Measurements from ENCODE around the gene DNAJC24. TPM values are rescaled to one million over a fixed set of nuclear protein-coding genes. Genes with fewer than 3 reads are reported as not detected.

The DNAJC24 gene
- total and polyA plus RNA-seq, 2 experiments from 2014 or later: 20.3 to 21.3 TPM

- no peak overlapping the region for H3K4me3 ChIP-seq
- Mint-ChIP-seq H3K4me1 (peaks cover 72% of the 10 kb centered on the region), H3K9me3 (no peaks in the 10 kb centered on the region), H3K27ac (peak overlapping the region; percentile 19; the same call in 1 of the 2 replicates), H3K36me3 (ENCODE audit: low read depth) (no peaks in the 10 kb centered on the region), H3K4me3 (peak overlapping the region; percentile 37; the same call in 1 of the 3 replicates), H3K27me3 (ENCODE audit: insufficient read depth, low read depth, poor library complexity) (no peaks in the 10 kb centered on the region)
- no peak overlapping the region for H3K27ac ChIP-seq (ENCODE audit: low read depth)
- DNase-seq (ENCODE audit: low spot score) (peak; percentile 32), ATAC-seq (peak; percentile 54)
- H3K9me2 ChIP-seq (ENCODE audit: insufficient read depth): no peaks in the 10 kb centered on the region
- H3K4me2 ChIP-seq: peak overlapping the region; percentile 48
- TF ChIP-seq JUNB (IDR thresholded peaks at IDR 0.05; ENCODE audit: unreplicated experiment) (no peak), ZNF331 (CRISPR knock-in tag; IDR thresholded peaks at IDR 0.05; ENCODE audit: low read depth) (no peak), NANOG (IDR thresholded peaks at IDR 0.05; ENCODE audit: borderline replicate concordance) (no peak), CTCF (conservative IDR thresholded peaks at IDR 0.05; ENCODE audit: low read depth in 2 of 2) (no peak), ZNF462 (CRISPR knock-in tag; IDR thresholded peaks at IDR 0.05) (no peak), ETS1 (IDR thresholded peaks at IDR 0.05) (no peak), ZNF114 (CRISPR knock-in tag; IDR thresholded peaks at IDR 0.05) (no peak), POLR2AphosphoS5 (IDR thresholded peaks at IDR 0.05; ENCODE audit: low read depth) (no peak), STAT1 (IDR thresholded peaks at IDR 0.05; ENCODE audit: unreplicated experiment) (no peak), CREB1 (CRISPR knock-in tag; IDR thresholded peaks at IDR 0.05; ENCODE audit: low read depth) (no peak), REST (IDR thresholded peaks at IDR 0.05; ENCODE audit: unreplicated experiment) (no peak)
- no peaks in the 10 kb centered on the region for H3K36me3 ChIP-seq (ENCODE audit: insufficient read depth)
- H3K27me3 ChIP-seq (ENCODE audit: insufficient read depth): no peaks in the 10 kb centered on the region
- no peaks in the 10 kb centered on the region for H3F3A ChIP-seq (replicated peaks; ENCODE audit: low read depth)
- peaks cover 56% of the 10 kb centered on the region for H3K4me1 ChIP-seq (ENCODE audit: insufficient read depth)
- H3K79me2 ChIP-seq (replicated peaks; ENCODE audit: insufficient read depth): no peaks in the 10 kb centered on the region
- H2AFZ ChIP-seq: no peak overlapping the region
- H4K20me1 ChIP-seq (replicated peaks; ENCODE audit: insufficient read depth): no peaks in the 10 kb centered on the region
Observed at GRCh38 chr11:31417357-31417756, 47.7 kb downstream of the DNAJC24 start.

All from GM23338 (cell line).